PFSK-1 (cell line): ENCODE measurements around the gene ZFYVE19.

Experiments used
- POLR2AphosphoS5 ChIP-seq: IDR thresholded peaks from 2 replicates; pipeline ENCODE4 v1.6.1; 2012; ENCODE audit warnings: low read depth, mild to moderate bottlenecking, control low read depth, low read length, moderate library complexity
- SIN3A ChIP-seq: IDR thresholded peaks from 2 replicates; pipeline ENCODE4 v1.6.1; 2012; ENCODE audit warnings: mild to moderate bottlenecking, low read length, moderate library complexity, borderline replicate concordance; ENCODE audit not compliant: insufficient read depth
- TF ChIP-seq, protein P1 (sequence below), 2 experiments: IDR thresholded peaks; 2 replicates each; pipeline versions ENCODE4 v1.6.1 to v1.8.0; 2011 to 2012; ENCODE audit warnings: low read depth in 2 of 2, low read length in 2 of 2, control low read depth in 1 of 2, inconsistent platforms in 1 of 2, mild to moderate bottlenecking in 1 of 2, moderate library complexity in 1 of 2; ENCODE audit not compliant: insufficient read depth in 1 of 2

DNA sequence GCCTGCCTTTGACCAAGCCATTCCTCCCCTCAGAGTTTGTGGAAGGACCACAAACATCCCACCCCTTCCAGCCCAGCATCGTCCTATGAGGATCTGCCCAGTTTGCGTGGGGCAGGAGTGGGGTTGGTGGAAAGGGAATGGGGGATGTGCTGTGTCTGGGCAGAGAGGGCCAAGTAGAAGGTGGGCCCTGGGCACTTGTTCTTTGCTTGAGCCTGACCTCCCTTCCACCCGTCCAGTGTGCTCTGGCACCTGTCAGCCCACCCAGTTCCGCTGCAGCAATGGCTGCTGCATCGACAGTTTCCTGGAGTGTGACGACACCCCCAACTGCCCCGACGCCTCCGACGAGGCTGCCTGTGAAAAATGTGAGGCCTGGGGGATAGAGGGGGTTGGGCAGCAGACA is 47.3 kb downstream of the ZFYVE19 start:
- TF ChIP-seq, protein P1, sequence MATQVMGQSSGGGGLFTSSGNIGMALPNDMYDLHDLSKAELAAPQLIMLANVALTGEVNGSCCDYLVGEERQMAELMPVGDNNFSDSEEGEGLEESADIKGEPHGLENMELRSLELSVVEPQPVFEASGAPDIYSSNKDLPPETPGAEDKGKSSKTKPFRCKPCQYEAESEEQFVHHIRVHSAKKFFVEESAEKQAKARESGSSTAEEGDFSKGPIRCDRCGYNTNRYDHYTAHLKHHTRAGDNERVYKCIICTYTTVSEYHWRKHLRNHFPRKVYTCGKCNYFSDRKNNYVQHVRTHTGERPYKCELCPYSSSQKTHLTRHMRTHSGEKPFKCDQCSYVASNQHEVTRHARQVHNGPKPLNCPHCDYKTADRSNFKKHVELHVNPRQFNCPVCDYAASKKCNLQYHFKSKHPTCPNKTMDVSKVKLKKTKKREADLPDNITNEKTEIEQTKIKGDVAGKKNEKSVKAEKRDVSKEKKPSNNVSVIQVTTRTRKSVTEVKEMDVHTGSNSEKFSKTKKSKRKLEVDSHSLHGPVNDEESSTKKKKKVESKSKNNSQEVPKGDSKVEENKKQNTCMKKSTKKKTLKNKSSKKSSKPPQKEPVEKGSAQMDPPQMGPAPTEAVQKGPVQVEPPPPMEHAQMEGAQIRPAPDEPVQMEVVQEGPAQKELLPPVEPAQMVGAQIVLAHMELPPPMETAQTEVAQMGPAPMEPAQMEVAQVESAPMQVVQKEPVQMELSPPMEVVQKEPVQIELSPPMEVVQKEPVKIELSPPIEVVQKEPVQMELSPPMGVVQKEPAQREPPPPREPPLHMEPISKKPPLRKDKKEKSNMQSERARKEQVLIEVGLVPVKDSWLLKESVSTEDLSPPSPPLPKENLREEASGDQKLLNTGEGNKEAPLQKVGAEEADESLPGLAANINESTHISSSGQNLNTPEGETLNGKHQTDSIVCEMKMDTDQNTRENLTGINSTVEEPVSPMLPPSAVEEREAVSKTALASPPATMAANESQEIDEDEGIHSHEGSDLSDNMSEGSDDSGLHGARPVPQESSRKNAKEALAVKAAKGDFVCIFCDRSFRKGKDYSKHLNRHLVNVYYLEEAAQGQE (IDR thresholded peaks at IDR 0.05; ENCODE audit: insufficient read depth in 1 of 2, low read depth in 2 of 2, low read length in 2 of 2) = no peak
- TF ChIP-seq SIN3A = no peak
- no peak for TF ChIP-seq POLR2AphosphoS5
